Measurements from ENCODE around the gene GYG1. TPM values are rescaled to one million over a fixed set of nuclear protein-coding genes. Genes with fewer than 3 reads are reported as not detected.

Gene GYG1
- total and polyA plus RNA-seq, 4 donors, result 9.2 to 16.7 (median 13.4) TPM

DNA sequence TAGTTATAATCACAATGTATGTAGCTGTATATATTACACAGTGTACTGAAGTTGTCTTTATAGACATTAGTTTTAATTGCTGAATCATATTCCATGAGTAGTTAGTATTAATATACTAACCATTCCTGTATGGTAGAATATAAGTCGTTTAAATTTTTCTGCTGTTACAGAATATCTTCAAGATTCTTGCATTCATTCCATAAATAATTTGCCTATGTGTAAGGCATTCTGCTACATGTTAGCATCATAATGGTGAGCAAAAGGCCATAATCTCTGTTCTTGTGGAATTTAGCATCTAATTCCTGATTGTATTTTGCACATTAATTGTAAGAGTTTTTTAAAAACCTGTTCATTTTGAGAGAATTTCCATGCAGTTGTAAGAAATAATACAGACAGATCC is 14.1 kb downstream of the GYG1 start (continued):
- TF ChIP-seq EGR1 (IDR thresholded peaks at IDR 0.05; ENCODE audit: low read depth in 2 of 2), result no peak
- TF ChIP-seq HNF4A (conservative IDR thresholded peaks at IDR 0.05), result no peak
- no peak for TF ChIP-seq NR2F2 (IDR thresholded peaks at IDR 0.05)

DNA sequence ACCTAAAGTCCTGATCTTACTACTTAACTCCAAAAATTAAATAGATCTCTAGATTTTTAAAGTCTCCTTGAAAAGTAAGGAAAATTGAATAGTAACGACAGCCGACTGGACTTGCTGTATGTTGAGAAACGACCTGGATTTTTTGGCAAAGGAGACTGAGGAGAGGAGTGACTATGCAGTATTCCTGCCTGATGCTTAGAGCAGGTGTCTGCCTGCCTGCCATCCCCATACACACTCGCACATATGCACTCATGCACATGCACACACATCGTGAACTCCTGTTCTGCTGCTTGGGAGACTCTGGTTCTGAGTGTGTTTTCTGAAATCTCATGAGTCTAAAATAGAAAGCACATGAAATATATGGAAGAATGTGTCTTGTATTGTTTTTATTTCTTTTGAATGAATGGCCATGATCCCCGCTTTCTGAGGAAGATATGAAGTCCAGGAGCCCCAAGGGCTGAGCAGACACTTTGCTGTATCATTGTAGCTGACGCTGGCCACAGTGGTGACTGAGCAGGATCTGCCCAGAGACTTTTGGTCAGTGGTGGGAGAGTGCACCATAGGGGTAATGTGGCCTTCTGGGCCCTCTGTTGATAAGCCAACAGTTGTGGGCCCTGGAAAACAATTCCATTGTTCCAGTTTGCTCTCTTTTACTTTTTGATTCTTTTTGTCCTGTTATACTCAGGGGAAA is 16.4 kb downstream of the GYG1 start:
- peaks cover 0 to 7% (median 1%) of the 10 kb centered on the region in 4 donors for H3K4me1 ChIP-seq (ENCODE audit: control insufficient read depth in 4 of 4, insufficient read depth in 4 of 4, low read length in 3 of 4)
- whole genome bisulfite sequencing, result 95% methylated on average over 7 of the region's 7 CpGs
- H3K27ac ChIP-seq (ENCODE audit: low read depth in 1 of 2, low read length in 2 of 2), result no peak overlapping the region
- no peak for TF ChIP-seq NR2F2 (IDR thresholded peaks at IDR 0.05)
- no peak for TF ChIP-seq JUND (IDR thresholded peaks at IDR 0.05)
- TF ChIP-seq EGR1 (IDR thresholded peaks at IDR 0.05; ENCODE audit: low read depth in 2 of 2), result no peak
- TF ChIP-seq YY1 (IDR thresholded peaks at IDR 0.05), result no peak
- no peak for TF ChIP-seq RAD21 (IDR thresholded peaks at IDR 0.05)
- H3K9me3 ChIP-seq (ENCODE audit: control insufficient read depth in 4 of 4, low read length in 3 of 4), result no peaks in the 10 kb centered on the region
- no peak overlapping the region for H3K9ac ChIP-seq (ENCODE audit: low read depth in 1 of 2, low read length in 2 of 2)
- no peak for DNase-seq (ENCODE audit: low spot score)
- H3K36me3 ChIP-seq (ENCODE audit: control insufficient read depth in 4 of 4, insufficient read depth in 3 of 4, low read depth in 1 of 4, low read length in 3 of 4), result peaks cover 3 to 28% (median 16%) of the 10 kb centered on the region in 4 donors
- no peak overlapping the region for H3K4me3 ChIP-seq (ENCODE audit: low read depth in 1 of 3, low read length in 3 of 3)
- H3K27me3 ChIP-seq (ENCODE audit: control insufficient read depth in 4 of 4, insufficient read depth in 4 of 4, low read length in 3 of 4), result no peaks in the 10 kb centered on the region

DNA sequence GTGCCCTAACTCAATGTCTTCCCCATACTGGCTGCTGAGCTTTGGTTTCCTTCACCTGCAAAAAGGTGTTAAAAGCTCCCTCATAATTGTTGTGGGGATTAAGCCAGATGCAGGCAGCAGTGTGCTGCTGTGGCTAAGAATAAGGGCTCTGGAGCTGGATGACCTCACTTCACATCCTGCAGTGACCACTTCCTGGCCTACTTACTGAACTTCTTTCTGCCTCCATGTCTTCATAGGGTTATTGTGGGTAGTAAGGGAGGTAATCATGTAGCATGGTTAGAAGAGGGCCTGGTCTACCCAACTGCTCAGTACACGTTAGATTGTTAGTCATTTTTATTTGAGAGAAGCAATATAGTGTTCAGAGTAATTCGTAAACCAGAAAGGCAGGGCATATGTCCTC is 18.4 kb downstream of the GYG1 start:
- TF ChIP-seq, protein P1, sequence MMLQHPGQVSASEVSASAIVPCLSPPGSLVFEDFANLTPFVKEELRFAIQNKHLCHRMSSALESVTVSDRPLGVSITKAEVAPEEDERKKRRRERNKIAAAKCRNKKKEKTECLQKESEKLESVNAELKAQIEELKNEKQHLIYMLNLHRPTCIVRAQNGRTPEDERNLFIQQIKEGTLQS (IDR thresholded peaks at IDR 0.05), result peak; percentile 22
- no peak for TF ChIP-seq TAF1 (conservative IDR thresholded peaks at IDR 0.05)
- 90% methylated on average over 2 of the region's 2 CpGs for WGBS
- no peaks in the 10 kb centered on the region for H3K27me3 ChIP-seq (ENCODE audit: control insufficient read depth in 4 of 4, insufficient read depth in 4 of 4, low read length in 3 of 4)
- H3K9me3 ChIP-seq (ENCODE audit: control insufficient read depth in 4 of 4, low read length in 3 of 4), result no peaks in the 10 kb centered on the region
- peaks cover 0 to 2% (median 0%) of the 10 kb centered on the region in 4 donors for H3K4me1 ChIP-seq (ENCODE audit: control insufficient read depth in 4 of 4, insufficient read depth in 4 of 4, low read length in 3 of 4)
- H3K27ac ChIP-seq (ENCODE audit: low read depth in 1 of 2, low read length in 2 of 2), result no peak overlapping the region
- no peak overlapping the region for H3K4me3 ChIP-seq (ENCODE audit: low read depth in 1 of 3, low read length in 3 of 3)
- DNase-seq (ENCODE audit: low spot score), result no peak
- H3K9ac ChIP-seq (ENCODE audit: low read depth in 1 of 2, low read length in 2 of 2), result no peak overlapping the region
- peaks cover 3 to 31% (median 17%) of the 10 kb centered on the region in 4 donors for H3K36me3 ChIP-seq (ENCODE audit: control insufficient read depth in 4 of 4, insufficient read depth in 3 of 4, low read depth in 1 of 4, low read length in 3 of 4)

DNA sequence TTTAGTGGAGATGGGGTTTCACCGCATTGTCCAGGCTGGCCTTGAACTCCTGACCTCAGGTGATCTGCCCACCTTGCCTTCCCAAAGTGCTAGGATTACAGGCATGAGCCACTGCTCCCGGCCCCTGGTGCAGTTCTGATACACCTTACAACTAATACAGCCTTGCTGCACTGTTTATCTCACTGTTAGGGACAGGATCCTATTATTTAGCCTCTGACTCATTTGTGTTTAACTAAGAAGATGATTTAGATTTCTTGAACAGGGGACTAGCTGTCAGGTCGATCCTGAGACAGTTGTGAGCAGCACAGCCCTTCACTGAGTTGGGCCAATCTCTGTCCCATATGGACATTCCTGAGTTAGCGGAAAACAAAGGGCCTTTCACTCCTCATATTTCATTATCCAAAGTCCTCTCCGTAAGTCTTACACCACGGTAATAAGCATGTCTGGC is 19.2 kb downstream of the GYG1 start:
- TF ChIP-seq JUND (IDR thresholded peaks at IDR 0.05) (no peak), HNF4G (IDR thresholded peaks at IDR 0.05) (no peak), HNF4A (conservative IDR thresholded peaks at IDR 0.05) (no peak), SP1 (IDR thresholded peaks at IDR 0.05) (no peak), EGR1 (IDR thresholded peaks at IDR 0.05; ENCODE audit: low read depth in 2 of 2) (no peak), RAD21 (IDR thresholded peaks at IDR 0.05) (no peak), FOXA2 (IDR thresholded peaks at IDR 0.05) (no peak), NR2F2 (IDR thresholded peaks at IDR 0.05) (no peak), GABPA (IDR thresholded peaks at IDR 0.05 in 1 of 2, conservative IDR thresholded peaks at IDR 0.05 in 1 of 2) (no peak)
- TF ChIP-seq, protein P2, sequence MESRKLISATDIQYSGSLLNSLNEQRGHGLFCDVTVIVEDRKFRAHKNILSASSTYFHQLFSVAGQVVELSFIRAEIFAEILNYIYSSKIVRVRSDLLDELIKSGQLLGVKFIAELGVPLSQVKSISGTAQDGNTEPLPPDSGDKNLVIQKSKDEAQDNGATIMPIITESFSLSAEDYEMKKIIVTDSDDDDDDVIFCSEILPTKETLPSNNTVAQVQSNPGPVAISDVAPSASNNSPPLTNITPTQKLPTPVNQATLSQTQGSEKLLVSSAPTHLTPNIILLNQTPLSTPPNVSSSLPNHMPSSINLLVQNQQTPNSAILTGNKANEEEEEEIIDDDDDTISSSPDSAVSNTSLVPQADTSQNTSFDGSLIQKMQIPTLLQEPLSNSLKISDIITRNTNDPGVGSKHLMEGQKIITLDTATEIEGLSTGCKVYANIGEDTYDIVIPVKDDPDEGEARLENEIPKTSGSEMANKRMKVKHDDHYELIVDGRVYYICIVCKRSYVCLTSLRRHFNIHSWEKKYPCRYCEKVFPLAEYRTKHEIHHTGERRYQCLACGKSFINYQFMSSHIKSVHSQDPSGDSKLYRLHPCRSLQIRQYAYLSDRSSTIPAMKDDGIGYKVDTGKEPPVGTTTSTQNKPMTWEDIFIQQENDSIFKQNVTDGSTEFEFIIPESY (IDR thresholded peaks at IDR 0.05), result no peak
- TF ChIP-seq, protein P3, sequence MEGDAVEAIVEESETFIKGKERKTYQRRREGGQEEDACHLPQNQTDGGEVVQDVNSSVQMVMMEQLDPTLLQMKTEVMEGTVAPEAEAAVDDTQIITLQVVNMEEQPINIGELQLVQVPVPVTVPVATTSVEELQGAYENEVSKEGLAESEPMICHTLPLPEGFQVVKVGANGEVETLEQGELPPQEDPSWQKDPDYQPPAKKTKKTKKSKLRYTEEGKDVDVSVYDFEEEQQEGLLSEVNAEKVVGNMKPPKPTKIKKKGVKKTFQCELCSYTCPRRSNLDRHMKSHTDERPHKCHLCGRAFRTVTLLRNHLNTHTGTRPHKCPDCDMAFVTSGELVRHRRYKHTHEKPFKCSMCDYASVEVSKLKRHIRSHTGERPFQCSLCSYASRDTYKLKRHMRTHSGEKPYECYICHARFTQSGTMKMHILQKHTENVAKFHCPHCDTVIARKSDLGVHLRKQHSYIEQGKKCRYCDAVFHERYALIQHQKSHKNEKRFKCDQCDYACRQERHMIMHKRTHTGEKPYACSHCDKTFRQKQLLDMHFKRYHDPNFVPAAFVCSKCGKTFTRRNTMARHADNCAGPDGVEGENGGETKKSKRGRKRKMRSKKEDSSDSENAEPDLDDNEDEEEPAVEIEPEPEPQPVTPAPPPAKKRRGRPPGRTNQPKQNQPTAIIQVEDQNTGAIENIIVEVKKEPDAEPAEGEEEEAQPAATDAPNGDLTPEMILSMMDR (IDR thresholded peaks at IDR 0.05; ENCODE audit: low read depth, low read length, missing input control), result no peak
- Histone ChIP-seq H3K4me1 (ENCODE audit: control insufficient read depth in 4 of 4, insufficient read depth in 4 of 4, low read length in 3 of 4) (no peaks in the 10 kb centered on the region), H3K9ac (ENCODE audit: low read depth in 1 of 2, low read length in 2 of 2) (no peak overlapping the region), H3K4me3 (ENCODE audit: low read depth in 1 of 3, low read length in 3 of 3) (no peak overlapping the region), H3K27me3 (ENCODE audit: control insufficient read depth in 4 of 4, insufficient read depth in 4 of 4, low read length in 3 of 4) (no peaks in the 10 kb centered on the region), H3K27ac (ENCODE audit: low read depth in 1 of 2, low read length in 2 of 2) (no peak overlapping the region), H3K36me3 (ENCODE audit: control insufficient read depth in 4 of 4, insufficient read depth in 3 of 4, low read depth in 1 of 4, low read length in 3 of 4) (peaks cover 3 to 31% (median 17%) of the 10 kb centered on the region in 4 donors), H3K9me3 (ENCODE audit: control insufficient read depth in 4 of 4, low read length in 3 of 4) (no peaks in the 10 kb centered on the region)
- WGBS, result 86% methylated on average over 6 of the region's 6 CpGs
- no peak for DNase-seq (ENCODE audit: low spot score)

Data from liver (tissue), 9 donors.